Parathyroid adenoma (tissue), 2 donors: ENCODE results near the gene OR56A1.

Experiments
- H2AFZ ChIP-seq: fragments of 300-600 bp; sonication (generic); one replicate; pipeline ENCODE4 v1.7.0; 2017; ENCODE audit warnings: antibody characterized with exemption, mild to moderate bottlenecking
- H3K27ac ChIP-seq: fragments of 300-600 bp; sonication (generic); one replicate; pipeline ENCODE4 v1.7.0; 2017
- H3K27me3 ChIP-seq: fragments of 300-600 bp; sonication (generic); one replicate; pipeline ENCODE4 v1.7.0; 2017; ENCODE audit warnings: low read length; ENCODE audit not compliant: control insufficient read depth, insufficient read depth
- H3K36me3 ChIP-seq: fragments of 300-600 bp; sonication (generic); one replicate; pipeline ENCODE4 v1.7.0; 2017; ENCODE audit warnings: low read length; ENCODE audit not compliant: control insufficient read depth, insufficient read depth
- H3K4me1 ChIP-seq: fragments of 300-600 bp; sonication (generic); one replicate; pipeline ENCODE4 v1.7.0; 2017; ENCODE audit warnings: control low read depth
- H3K4me2 ChIP-seq: fragments of 300-600 bp; sonication (generic); one replicate; pipeline ENCODE4 v1.7.0; 2017; ENCODE audit warnings: low read length
- H3K4me3 ChIP-seq: fragments of 300-600 bp; sonication (generic); one replicate; pipeline ENCODE4 v1.7.0; 2017; ENCODE audit warnings: low read depth, low read length
- H3K79me2 ChIP-seq: fragments of 300-600 bp; sonication (generic); one replicate; pipeline ENCODE4 v1.7.0; 2017; ENCODE audit warnings: control low read depth
- H3K9ac ChIP-seq: fragments of 300-600 bp; sonication (generic); one replicate; pipeline ENCODE4 v1.7.0; 2017; ENCODE audit warnings: mild to moderate bottlenecking
- H3K9me3 ChIP-seq: fragments of 300-600 bp; sonication (generic); one replicate; pipeline ENCODE4 v1.7.0; 2017; ENCODE audit warnings: low read length; ENCODE audit not compliant: control insufficient read depth
- CTCF ChIP-seq: fragments of 300-600 bp; sonication (generic); IDR thresholded peaks from one replicate; pipeline ENCODE4 v1.7.0; 2017; ENCODE audit warnings: antibody characterized with exemption, mild to moderate bottlenecking
- donor health status: primary hyperparathyroidism.

OR56A1 gene

GRCh38 chr11:5992604-5993251, 37.8 kb downstream of the OR56A1 start:
- no peak overlapping the region for H2AFZ ChIP-seq
- H3K27ac ChIP-seq, result no peak overlapping the region
- TF ChIP-seq CTCF, result peak; percentile 13
- H3K79me2 ChIP-seq, result no peaks in the 10 kb centered on the region
- H3K9ac ChIP-seq, result no peak overlapping the region
- H3K36me3 ChIP-seq, result no peaks in the 10 kb centered on the region
- no peaks in the 10 kb centered on the region for H3K4me1 ChIP-seq
- H3K4me2 ChIP-seq, result no peak overlapping the region
- no peaks in the 10 kb centered on the region for H3K27me3 ChIP-seq
- H3K9me3 ChIP-seq, result no peaks in the 10 kb centered on the region
- no peak overlapping the region for H3K4me3 ChIP-seq

- Histone ChIP-seq H3K79me2 (no peaks in the 10 kb centered on the region), H3K27ac (no peak overlapping the region), H3K36me3 (no peaks in the 10 kb centered on the region), H3K4me1 (no peaks in the 10 kb centered on the region), H3K9ac (no peak overlapping the region), H3K9me3 (no peaks in the 10 kb centered on the region), H3K4me3 (no peak overlapping the region), H3K4me2 (no peak overlapping the region), H3K27me3 (no peaks in the 10 kb centered on the region), H2AFZ (no peak overlapping the region)
- TF ChIP-seq CTCF, result no peak
Measured at GRCh38 chr11:5992150-5992549, 38.4 kb downstream of the OR56A1 start.

- H3K79me2 ChIP-seq, result no peaks in the 10 kb centered on the region
- no peak overlapping the region for H2AFZ ChIP-seq
- no peak overlapping the region for H3K4me3 ChIP-seq
- H3K27ac ChIP-seq, result no peak overlapping the region
- no peaks in the 10 kb centered on the region for H3K4me1 ChIP-seq
- H3K36me3 ChIP-seq, result no peaks in the 10 kb centered on the region
- H3K27me3 ChIP-seq, result no peaks in the 10 kb centered on the region
- H3K9ac ChIP-seq, result no peak overlapping the region
- no peak overlapping the region for H3K4me2 ChIP-seq
- TF ChIP-seq CTCF, result no peak
- no peaks in the 10 kb centered on the region for H3K9me3 ChIP-seq
Measured at GRCh38 chr11:5989203-5989602, 41.4 kb downstream of the OR56A1 start.

GRCh38 chr11:5986885-5987284, 43.7 kb downstream of the OR56A1 start, which contains the start of gene OR52L1:
OR52L1 (minus strand) TSS chr11:5986985; CDS start chr11:5986930, 55 bp downstream.
- Histone ChIP-seq H2AFZ (no peak within 1 kb of the TSS), H3K4me3 (no peak within 1 kb of the TSS), H3K4me1 (no peaks in the 10 kb centered on the region), H3K9ac (no peak within 1 kb of the TSS), H3K27ac (no peak within 1 kb of the TSS), H3K36me3 (no peaks in the 10 kb centered on the region), H3K27me3 (no peaks in the 10 kb centered on the region), H3K9me3 (no peaks in the 10 kb centered on the region), H3K79me2 (no peaks in the 10 kb centered on the region), H3K4me2 (no peak within 1 kb of the TSS)
- TF ChIP-seq CTCF, result no peak

GRCh38 chr11:5983443-5983842, 47.1 kb downstream of the OR56A1 start:
- Histone ChIP-seq H3K79me2 (no peaks in the 10 kb centered on the region), H3K4me3 (no peak overlapping the region), H3K9ac (no peak overlapping the region), H3K27ac (no peak overlapping the region), H3K4me2 (no peak overlapping the region), H3K4me1 (no peaks in the 10 kb centered on the region), H3K9me3 (no peaks in the 10 kb centered on the region), H3K36me3 (no peaks in the 10 kb centered on the region), H2AFZ (no peak overlapping the region), H3K27me3 (no peaks in the 10 kb centered on the region)
- no peak for TF ChIP-seq CTCF
